HFF-Myc (cell line): ENCODE results near the gene CRPPA.

Source experiments
- DNase-seq: peaks from one replicate; pipeline ENCODE4 v3.0.0-alpha.2; 2011; ENCODE audit warnings: low read depth; ENCODE audit errors: extremely low read depth
- H3K4me3 ChIP-seq: replicated peaks from 2 replicates; pipeline ENCODE4 v1.5.1; 2011; ENCODE audit warnings: low read depth, mild to moderate bottlenecking, control low read depth, low read length
- TF ChIP-seq, protein P1 (sequence below): IDR thresholded peaks from 2 replicates; pipeline ENCODE4 v1.5.1; 2012; ENCODE audit warnings: mild to moderate bottlenecking, low read depth, low read length, control low read depth; ENCODE audit errors: missing control alignments

Gene CRPPA

GRCh38 chr7:16423761-16424160, 2.4 kb upstream of the CRPPA start:
- no peak overlapping the region for H3K4me3 ChIP-seq
- TF ChIP-seq, protein P1, sequence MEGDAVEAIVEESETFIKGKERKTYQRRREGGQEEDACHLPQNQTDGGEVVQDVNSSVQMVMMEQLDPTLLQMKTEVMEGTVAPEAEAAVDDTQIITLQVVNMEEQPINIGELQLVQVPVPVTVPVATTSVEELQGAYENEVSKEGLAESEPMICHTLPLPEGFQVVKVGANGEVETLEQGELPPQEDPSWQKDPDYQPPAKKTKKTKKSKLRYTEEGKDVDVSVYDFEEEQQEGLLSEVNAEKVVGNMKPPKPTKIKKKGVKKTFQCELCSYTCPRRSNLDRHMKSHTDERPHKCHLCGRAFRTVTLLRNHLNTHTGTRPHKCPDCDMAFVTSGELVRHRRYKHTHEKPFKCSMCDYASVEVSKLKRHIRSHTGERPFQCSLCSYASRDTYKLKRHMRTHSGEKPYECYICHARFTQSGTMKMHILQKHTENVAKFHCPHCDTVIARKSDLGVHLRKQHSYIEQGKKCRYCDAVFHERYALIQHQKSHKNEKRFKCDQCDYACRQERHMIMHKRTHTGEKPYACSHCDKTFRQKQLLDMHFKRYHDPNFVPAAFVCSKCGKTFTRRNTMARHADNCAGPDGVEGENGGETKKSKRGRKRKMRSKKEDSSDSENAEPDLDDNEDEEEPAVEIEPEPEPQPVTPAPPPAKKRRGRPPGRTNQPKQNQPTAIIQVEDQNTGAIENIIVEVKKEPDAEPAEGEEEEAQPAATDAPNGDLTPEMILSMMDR = no peak
- DNase-seq = no peak

DNA sequence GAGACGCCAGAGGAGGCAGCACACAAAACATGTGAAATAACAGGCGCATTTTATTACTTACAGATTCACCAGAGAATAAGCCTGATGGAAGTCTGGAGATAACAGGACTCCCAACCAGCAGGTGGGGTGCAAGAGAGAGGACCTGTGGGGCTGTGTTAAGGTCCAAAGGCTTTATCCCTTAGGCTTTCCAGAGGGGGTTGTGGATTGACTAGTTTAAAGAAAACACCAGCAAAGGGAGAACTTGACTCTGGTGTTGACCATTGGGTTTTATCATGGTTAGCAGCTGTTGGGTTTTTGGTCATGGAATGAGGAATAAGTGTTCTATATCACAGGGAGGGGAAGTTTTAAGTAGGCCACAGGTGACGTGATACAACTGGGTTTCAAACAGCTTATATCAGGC, 1.6 kb upstream of the CRPPA start:
- TF ChIP-seq, protein P1 = no peak
- DNase-seq = no peak
- no peak overlapping the region for H3K4me3 ChIP-seq

- TF ChIP-seq, protein P1 = no peak
- DNase-seq = no peak
- H3K4me3 ChIP-seq = no peak overlapping the region
These were observed 731 bp upstream of the CRPPA start for GRCh38 chr7:16422103-16422435.

- TF ChIP-seq, protein P1 = peak; percentile 7
- DNase-seq = peak; percentile 69
- H3K4me3 ChIP-seq = peak overlapping the region; percentile 45
These were observed 547 bp downstream of the CRPPA start for GRCh38 chr7:16420649-16421332.

- H3K4me3 ChIP-seq = peak overlapping the region; percentile 45
- TF ChIP-seq, protein P1 = no peak
- no peak for DNase-seq
These were observed 1.0 kb downstream of the CRPPA start for GRCh38 chr7:16420329-16420648.

GRCh38 chr7:16419859-16420258, 1.5 kb downstream of the CRPPA start:
- TF ChIP-seq, protein P1 = no peak
- no peak overlapping the region; the same call in 1 of the 2 replicates for H3K4me3 ChIP-seq
- no peak for DNase-seq

DNA sequence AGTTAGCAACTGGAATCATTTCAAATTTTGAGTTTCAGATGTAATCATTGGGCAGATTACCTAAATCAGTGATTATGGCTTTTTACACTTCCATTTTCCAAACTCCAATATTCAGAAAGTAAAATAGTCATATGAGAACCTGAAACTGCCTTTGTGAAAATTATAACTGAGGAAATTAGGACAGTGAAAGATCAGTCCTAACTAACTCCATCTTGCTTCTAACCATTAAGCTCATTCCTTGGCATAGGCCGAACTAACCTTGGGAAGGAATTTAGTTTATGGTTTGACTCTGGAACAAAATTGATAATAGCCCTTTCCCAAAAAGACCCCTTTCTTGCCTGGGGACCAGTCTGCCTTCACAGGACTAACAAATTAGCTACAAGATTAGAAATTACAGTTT, 2.2 kb downstream of the CRPPA start:
- TF ChIP-seq, protein P1 = no peak
- no peak overlapping the region for H3K4me3 ChIP-seq
- DNase-seq = no peak
